Type B pancreatic cell (in vitro differentiated cells): ENCODE results near the gene CELF4. TPM values are rescaled to one million over a fixed set of nuclear protein-coding genes. Genes with fewer than 3 reads are reported as not detected.

Source experiments
- DNase-seq: peaks from one replicate; pipeline ENCODE4 v3.0.0; 2021; ENCODE audit warnings: mixed read lengths; ENCODE audit not compliant: unreplicated experiment; ENCODE audit errors: extremely low spot score
- H3K27ac Mint-ChIP-seq: 2 replicates; pipeline ENCODE4 v1.8.0; 2021; ENCODE audit warnings: mild to moderate bottlenecking, mixed read lengths
- H3K27me3 Mint-ChIP-seq: 2 replicates; pipeline ENCODE4 v1.8.0; 2021; ENCODE audit warnings: mixed read lengths
- H3K36me3 Mint-ChIP-seq: 2 replicates; pipeline ENCODE4 v1.8.0; 2021; ENCODE audit warnings: mixed read lengths
- H3K4me1 Mint-ChIP-seq: one replicate; pipeline ENCODE4 v1.8.0; 2021; ENCODE audit warnings: mixed read lengths; ENCODE audit not compliant: unreplicated experiment
- H3K4me3 Mint-ChIP-seq: 2 replicates; pipeline ENCODE4 v1.8.0; 2021; ENCODE audit warnings: mild to moderate bottlenecking, mixed read lengths
- H3K9me3 Mint-ChIP-seq: 2 replicates; pipeline ENCODE4 v1.8.0; 2021; ENCODE audit warnings: mixed read lengths
- CTCF ChIP-seq: fragments of 200-600 bp; sonication (generic); conservative IDR thresholded peaks from 2 replicates; pipeline ENCODE4 v1.5.0; 2021; ENCODE audit warnings: antibody characterized with exemption, mild to moderate bottlenecking
- total RNA-seq: library from RNA; stranded (reverse); gene quantifications from 2 replicates; pipeline ENCODE4 v1.2.1, GENCODE V29; 2021; ENCODE audit warnings: low replicate concordance

The CELF4 gene
- total RNA-seq, 1 donor from 2014 or later = 9.2 TPM

DNA sequence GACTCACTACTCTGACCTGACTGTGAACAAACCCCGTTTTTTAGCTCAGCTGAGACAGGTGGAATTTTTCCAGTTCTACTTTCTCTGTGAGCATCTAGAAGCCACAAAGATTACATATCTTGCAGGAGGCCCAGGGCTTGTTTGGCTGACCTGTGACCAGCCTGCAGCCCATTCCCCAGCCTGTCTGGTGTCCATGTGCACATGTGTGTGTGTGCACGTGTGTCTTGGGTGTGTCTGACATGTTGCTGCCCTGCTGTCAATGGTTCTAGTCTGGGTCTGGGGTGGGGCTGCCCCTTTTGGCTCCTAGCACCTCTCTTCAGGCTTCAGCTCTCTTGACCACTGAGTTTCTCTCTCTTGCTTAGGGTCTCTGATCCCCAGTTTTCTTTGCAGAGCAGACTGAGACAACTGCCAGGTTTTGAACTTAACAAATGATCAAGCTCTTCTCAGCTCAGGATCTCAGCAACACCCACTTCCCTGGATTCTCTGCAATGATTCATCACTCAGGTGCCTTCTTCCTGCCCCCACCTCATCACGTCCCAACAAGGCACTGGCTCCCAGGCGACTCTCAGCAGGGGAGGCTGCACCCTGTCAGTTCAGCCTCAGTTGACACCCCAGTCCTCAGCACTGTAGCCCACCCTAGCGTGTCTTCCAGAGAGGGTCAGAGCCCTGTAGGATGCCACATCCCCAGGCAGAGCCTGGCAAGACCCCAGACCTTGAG lies 130.3 kb downstream of the CELF4 start:
- H3K27me3 Mint-ChIP-seq = no peaks in the 10 kb centered on the region
- H3K4me1 Mint-ChIP-seq = peaks cover 13% of the 10 kb centered on the region
- no peak overlapping the region for H3K27ac Mint-ChIP-seq
- no peaks in the 10 kb centered on the region for H3K36me3 Mint-ChIP-seq
- DNase-seq = no peak
- H3K9me3 Mint-ChIP-seq = no peaks in the 10 kb centered on the region
- TF ChIP-seq CTCF = no peak
- no peak overlapping the region for H3K4me3 Mint-ChIP-seq

- Mint-ChIP-seq H3K27ac (no peak overlapping the region), H3K27me3 (no peaks in the 10 kb centered on the region), H3K4me3 (no peak overlapping the region), H3K9me3 (no peaks in the 10 kb centered on the region), H3K36me3 (no peaks in the 10 kb centered on the region), H3K4me1 (peaks cover 13% of the 10 kb centered on the region)
- TF ChIP-seq CTCF = no peak
- no peak for DNase-seq
Observed at GRCh38 chr18:37434161-37434860, 131.3 kb downstream of the CELF4 start.

GRCh38 chr18:37432436-37433195 lies 133.0 kb downstream of the CELF4 start:
- Mint-ChIP-seq H3K9me3 (no peaks in the 10 kb centered on the region), H3K27ac (no peak overlapping the region), H3K36me3 (no peaks in the 10 kb centered on the region), H3K27me3 (no peaks in the 10 kb centered on the region), H3K4me1 (peaks cover 13% of the 10 kb centered on the region), H3K4me3 (no peak overlapping the region)
- DNase-seq = no peak
- no peak for TF ChIP-seq CTCF

GRCh38 chr18:37430357-37431076 lies 135.1 kb downstream of the CELF4 start:
- no peaks in the 10 kb centered on the region for H3K27me3 Mint-ChIP-seq
- H3K4me3 Mint-ChIP-seq = no peak overlapping the region
- no peak for DNase-seq
- H3K27ac Mint-ChIP-seq = no peak overlapping the region
- no peak for TF ChIP-seq CTCF
- no peaks in the 10 kb centered on the region for H3K36me3 Mint-ChIP-seq
- no peaks in the 10 kb centered on the region for H3K9me3 Mint-ChIP-seq
- H3K4me1 Mint-ChIP-seq = peaks cover 3% of the 10 kb centered on the region

DNA sequence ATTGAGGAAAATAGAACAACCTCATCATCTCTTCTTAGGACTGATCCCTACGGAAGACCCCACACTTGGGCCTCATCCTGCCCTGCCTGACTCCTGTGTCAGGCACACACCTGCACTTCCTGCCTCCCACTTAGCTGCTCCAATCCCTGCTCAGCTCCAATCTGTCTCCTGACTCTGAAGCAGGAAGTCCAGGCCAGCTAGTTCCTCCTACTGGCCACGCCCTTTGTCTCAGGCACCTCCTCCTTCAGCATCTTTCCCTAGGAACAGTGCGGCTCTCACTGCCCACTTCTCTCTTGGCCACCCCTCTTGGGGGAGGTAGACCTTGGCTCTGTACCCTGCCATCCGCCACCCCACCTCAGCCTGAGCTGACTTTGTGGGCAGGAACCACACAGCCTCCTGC lies 135.8 kb downstream of the CELF4 start:
- no peak for DNase-seq
- no peak for TF ChIP-seq CTCF
- H3K4me3 Mint-ChIP-seq = no peak overlapping the region
- no peaks in the 10 kb centered on the region for H3K9me3 Mint-ChIP-seq
- no peaks in the 10 kb centered on the region for H3K4me1 Mint-ChIP-seq
- no peak overlapping the region for H3K27ac Mint-ChIP-seq
- no peaks in the 10 kb centered on the region for H3K27me3 Mint-ChIP-seq
- no peaks in the 10 kb centered on the region for H3K36me3 Mint-ChIP-seq
